BLaER1 (cell line): ENCODE measurements around the gene DNAJB14.

ENCODE experiments used
- H3K27ac ChIP-seq: shearing (Covaris generic); formaldehyde crosslinking; 2 replicates; pipeline ENCODE4 v1.8.1; 2022
- H3K27me3 ChIP-seq: shearing (Covaris generic); formaldehyde crosslinking; 2 replicates; pipeline ENCODE4 v1.8.1; 2022
- H3K36me3 ChIP-seq: shearing (Covaris generic); formaldehyde crosslinking; 2 replicates; pipeline ENCODE4 v1.8.1; 2022
- H3K4me1 ChIP-seq: shearing (Covaris generic); formaldehyde crosslinking; 2 replicates; pipeline ENCODE4 v1.8.1; 2022
- H3K4me2 ChIP-seq: shearing (Covaris generic); formaldehyde crosslinking; 2 replicates; pipeline ENCODE4 v1.8.1; 2022
- H3K4me3 ChIP-seq: shearing (Covaris generic); formaldehyde crosslinking; 2 replicates; pipeline ENCODE4 v1.8.1; 2022
- H3K9ac ChIP-seq: shearing (Covaris generic); formaldehyde crosslinking; 2 replicates; pipeline ENCODE4 v1.8.1; 2022
- H3K9me3 ChIP-seq: shearing (Covaris generic); formaldehyde crosslinking; 2 replicates; pipeline ENCODE4 v1.8.1; 2022
- H4K20me1 ChIP-seq: shearing (Covaris generic); formaldehyde crosslinking; 2 replicates; pipeline ENCODE4 v1.8.1; 2022
- Cebpa-rat ChIP-seq: shearing (Covaris generic); IDR thresholded peaks from 2 replicates; pipeline ENCODE4 v1.8.1; 2022

Gene DNAJB14

DNA sequence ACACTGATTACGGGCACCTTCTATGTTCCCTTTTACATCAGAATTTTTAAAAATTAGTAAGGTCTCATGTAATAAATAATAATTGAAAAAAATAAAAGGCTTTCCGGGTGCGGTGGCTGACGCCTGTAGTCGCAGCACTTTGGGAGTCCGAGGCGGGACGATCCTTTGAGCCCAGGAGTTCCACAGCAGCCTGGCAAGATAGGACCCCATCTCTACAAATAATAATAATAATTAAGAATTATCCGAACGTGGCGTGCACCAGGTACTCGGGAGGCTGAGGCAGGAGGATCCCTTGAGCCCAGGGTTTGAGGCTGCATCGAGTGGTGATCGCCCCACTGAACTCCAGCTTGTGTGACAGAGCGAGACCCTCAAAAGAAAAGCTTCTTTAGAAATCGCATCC is 51.4 kb downstream of the DNAJB14 start:
- peaks cover 15% of the 10 kb centered on the region for H4K20me1 ChIP-seq
- TF ChIP-seq Cebpa-rat = no peak
- H3K4me3 ChIP-seq = peak overlapping the region; percentile 94
- H3K9me3 ChIP-seq = no peaks in the 10 kb centered on the region
- peak overlapping the region; percentile 62 for H3K27ac ChIP-seq
- H3K4me2 ChIP-seq = peak overlapping the region; percentile 81
- peak overlapping the region; percentile 72 for H3K9ac ChIP-seq
- H3K36me3 ChIP-seq = peaks cover 7% of the 10 kb centered on the region; the same call in 1 of the 2 replicates
- peaks cover 23% of the 10 kb centered on the region for H3K4me1 ChIP-seq
- H3K27me3 ChIP-seq = no peaks in the 10 kb centered on the region

- peak within 1 kb of the TSS; percentile 89 for H3K9ac ChIP-seq
- peak within 1 kb of the TSS; percentile 92 for H3K4me2 ChIP-seq
- peak within 1 kb of the TSS; percentile 87 for H3K27ac ChIP-seq
- H3K4me1 ChIP-seq = peaks cover 23% of the 10 kb centered on the region
- H3K9me3 ChIP-seq = no peaks in the 10 kb centered on the region
- H3K27me3 ChIP-seq = no peaks in the 10 kb centered on the region
- peak within 1 kb of the TSS; percentile 94 for H3K4me3 ChIP-seq
- H3K36me3 ChIP-seq = peaks cover 7% of the 10 kb centered on the region; the same call in 1 of the 2 replicates
- no peak for TF ChIP-seq Cebpa-rat
- peaks cover 18% of the 10 kb centered on the region for H4K20me1 ChIP-seq
Measured at GRCh38 chr4:99894161-99894997, 52.0 kb downstream of the DNAJB14 start, which contains the start of gene LAMTOR3. Gene LAMTOR3 (minus strand): TSS chr4:99894427. CDS start chr4:99893963, 464 bp downstream.

- Histone ChIP-seq H3K4me2 (peak overlapping the region; percentile 92), H3K9me3 (no peaks in the 10 kb centered on the region), H3K27ac (peak overlapping the region; percentile 87), H3K4me3 (peak overlapping the region; percentile 94), H3K9ac (peak overlapping the region; percentile 89), H4K20me1 (peaks cover 24% of the 10 kb centered on the region), H3K27me3 (no peaks in the 10 kb centered on the region), H3K36me3 (peaks cover 7% of the 10 kb centered on the region; the same call in 1 of the 2 replicates), H3K4me1 (peaks cover 23% of the 10 kb centered on the region)
- TF ChIP-seq Cebpa-rat = no peak
Measured at GRCh38 chr4:99893839-99894160, 52.6 kb downstream of the DNAJB14 start.

- no peak for TF ChIP-seq Cebpa-rat
- H3K27ac ChIP-seq = no peak overlapping the region
- H3K4me1 ChIP-seq = peaks cover 23% of the 10 kb centered on the region
- no peaks in the 10 kb centered on the region for H3K9me3 ChIP-seq
- H3K36me3 ChIP-seq = peaks cover 7% of the 10 kb centered on the region; the same call in 1 of the 2 replicates
- H3K27me3 ChIP-seq = no peaks in the 10 kb centered on the region
- peak overlapping the region; percentile 92 for H3K4me2 ChIP-seq
- peak overlapping the region; percentile 89 for H3K9ac ChIP-seq
- H4K20me1 ChIP-seq = peaks cover 27% of the 10 kb centered on the region
- peak overlapping the region; percentile 94 for H3K4me3 ChIP-seq
Measured at GRCh38 chr4:99893029-99893428, 53.4 kb downstream of the DNAJB14 start.

- no peak for TF ChIP-seq Cebpa-rat
- H3K9me3 ChIP-seq = no peaks in the 10 kb centered on the region
- H3K4me2 ChIP-seq = no peak overlapping the region
- no peaks in the 10 kb centered on the region for H3K27me3 ChIP-seq
- H3K4me1 ChIP-seq = peaks cover 23% of the 10 kb centered on the region
- peaks cover 10% of the 10 kb centered on the region; the same call in 1 of the 2 replicates for H3K36me3 ChIP-seq
- no peak overlapping the region for H3K4me3 ChIP-seq
- peaks cover 33% of the 10 kb centered on the region for H4K20me1 ChIP-seq
- H3K9ac ChIP-seq = no peak overlapping the region
- no peak overlapping the region for H3K27ac ChIP-seq
Measured at GRCh38 chr4:99891351-99891750, 55.1 kb downstream of the DNAJB14 start.

GRCh38 chr4:99887837-99888236 is 58.6 kb downstream of the DNAJB14 start:
- H3K27me3 ChIP-seq = no peaks in the 10 kb centered on the region
- H3K9ac ChIP-seq = no peak overlapping the region

DNA sequence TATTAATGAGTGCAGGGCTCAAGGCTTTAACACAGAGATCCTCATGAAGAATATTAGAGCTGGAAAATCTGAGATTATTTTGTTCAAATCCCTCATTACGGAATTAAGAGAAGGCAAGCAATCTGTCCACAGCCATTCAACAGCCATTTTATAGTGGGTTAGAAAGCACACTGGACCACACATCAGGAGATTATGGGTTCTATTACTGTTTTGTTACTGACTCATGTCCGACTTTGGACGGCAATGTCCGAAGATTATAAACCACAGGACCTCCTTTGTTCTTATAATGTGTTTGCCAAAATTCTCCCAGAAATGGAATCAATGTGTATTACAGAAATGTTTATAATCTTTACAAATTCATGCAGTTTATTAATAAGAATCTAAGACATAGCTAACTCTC is 60.3 kb downstream of the DNAJB14 start:
- Histone ChIP-seq H4K20me1 (peaks cover 30% of the 10 kb centered on the region), H3K9ac (no peak overlapping the region), H3K4me1 (no peaks in the 10 kb centered on the region), H3K27ac (no peak overlapping the region), H3K36me3 (peaks cover 31% of the 10 kb centered on the region), H3K9me3 (no peaks in the 10 kb centered on the region), H3K4me2 (no peak overlapping the region), H3K27me3 (no peaks in the 10 kb centered on the region), H3K4me3 (no peak overlapping the region)
- TF ChIP-seq Cebpa-rat = no peak

More at GRCh38 chr4:99887837-99888236, 58.6 kb downstream of the DNAJB14 start:
- Histone ChIP-seq H3K4me1 (peaks cover 8% of the 10 kb centered on the region), H3K4me3 (no peak overlapping the region), H3K36me3 (peaks cover 27% of the 10 kb centered on the region), H4K20me1 (peaks cover 33% of the 10 kb centered on the region), H3K4me2 (no peak overlapping the region), H3K9me3 (no peaks in the 10 kb centered on the region), H3K27ac (no peak overlapping the region)
- no peak for TF ChIP-seq Cebpa-rat

DNA sequence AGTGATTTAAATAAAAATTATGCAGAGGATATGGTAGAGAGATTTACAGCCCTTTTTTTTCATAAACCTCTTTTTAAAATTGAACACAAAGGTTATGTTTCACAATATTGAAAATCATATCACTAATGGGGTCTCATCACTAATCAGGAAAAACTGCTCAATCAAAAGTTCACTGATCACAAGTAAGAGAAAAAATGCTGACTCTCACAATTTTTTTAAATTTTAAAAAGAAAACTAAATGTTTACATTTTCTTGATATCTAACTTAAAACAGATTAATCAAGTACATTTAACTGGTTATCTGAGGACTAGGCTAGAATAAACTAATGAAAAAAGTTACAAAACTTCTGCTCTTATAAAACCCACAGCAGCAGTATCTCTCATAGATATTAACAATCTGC is 60.7 kb downstream of the DNAJB14 start:
- no peaks in the 10 kb centered on the region for H3K27me3 ChIP-seq
- TF ChIP-seq Cebpa-rat = no peak
- peaks cover 32% of the 10 kb centered on the region for H3K36me3 ChIP-seq
- no peaks in the 10 kb centered on the region for H3K9me3 ChIP-seq
- no peaks in the 10 kb centered on the region for H3K4me1 ChIP-seq
- H3K4me3 ChIP-seq = no peak overlapping the region
- H3K27ac ChIP-seq = no peak overlapping the region
- H3K4me2 ChIP-seq = no peak overlapping the region
- peaks cover 25% of the 10 kb centered on the region for H4K20me1 ChIP-seq
- H3K9ac ChIP-seq = no peak overlapping the region

- Histone ChIP-seq H3K4me2 (no peak overlapping the region), H3K9me3 (no peaks in the 10 kb centered on the region), H3K27me3 (no peaks in the 10 kb centered on the region), H3K4me3 (no peak overlapping the region), H4K20me1 (peaks cover 20% of the 10 kb centered on the region; the same call in 1 of the 2 replicates), H3K27ac (no peak overlapping the region), H3K4me1 (no peaks in the 10 kb centered on the region), H3K36me3 (peaks cover 38% of the 10 kb centered on the region), H3K9ac (no peak overlapping the region)
- TF ChIP-seq Cebpa-rat = no peak
Measured at GRCh38 chr4:99885063-99885664, 61.3 kb downstream of the DNAJB14 start.

DNA sequence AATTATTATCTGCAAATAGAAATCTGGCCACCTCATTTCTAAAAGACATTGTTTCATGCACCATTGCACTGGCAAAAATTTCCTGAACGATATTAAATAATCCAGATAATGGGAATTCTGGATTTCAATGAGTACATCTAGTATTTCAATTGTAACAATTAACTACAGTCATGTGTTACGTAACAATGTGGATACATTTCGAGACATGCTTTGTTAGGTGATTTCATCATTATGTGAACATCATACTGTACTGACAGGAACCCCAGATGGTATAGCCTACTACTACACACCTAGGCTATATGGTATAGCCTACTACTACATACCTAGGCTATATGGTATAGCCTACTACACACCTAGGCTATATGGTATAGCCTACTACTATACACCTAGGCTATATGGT is 67.0 kb downstream of the DNAJB14 start:
- Histone ChIP-seq H3K9ac (no peak overlapping the region), H3K4me2 (no peak overlapping the region), H3K36me3 (peaks cover 61% of the 10 kb centered on the region), H3K27ac (no peak overlapping the region), H3K27me3 (no peaks in the 10 kb centered on the region), H3K9me3 (no peaks in the 10 kb centered on the region), H3K4me3 (no peak overlapping the region), H4K20me1 (no peaks in the 10 kb centered on the region), H3K4me1 (no peaks in the 10 kb centered on the region)
- no peak for TF ChIP-seq Cebpa-rat
